CD4-positive, alpha-beta T cell treated with Interleukin-4 for 4 hours (primary cell): Measurements from ENCODE around the gene COMMD1.

Experiments used
- DNase-seq: peaks from one replicate; pipeline ENCODE4 v3.0.0-alpha.2; 2020

Gene COMMD1

GRCh38 chr2:62184512-62185230 lies 279.2 kb downstream of the COMMD1 start:
- no peak for DNase-seq
